ENCODE measurements around the gene DHODH.

Gene DHODH

GRCh38 chr16:72009779-72010178 lies 1.2 kb downstream of the DHODH start:
- no peak for TF ChIP-seq CTCF (IDR thresholded peaks at IDR 0.05; ENCODE audit: insufficient read depth, low read length, poor library complexity, severe bottlenecking)
- no peak overlapping the region for H3K4me3 ChIP-seq (replicated peaks; ENCODE audit: low read depth, low read length)

GRCh38 chr16:72012607-72013006 lies 4.1 kb downstream of the DHODH start:
- no peaks in the 10 kb centered on the region for H3K27me3 ChIP-seq (replicated peaks; ENCODE audit: control insufficient read depth, insufficient read depth, low read length)
- no peak for TF ChIP-seq CTCF (IDR thresholded peaks at IDR 0.05; ENCODE audit: insufficient read depth, low read length, poor library complexity, severe bottlenecking)
- no peak for DNase-seq (ENCODE audit: extremely low read depth, insufficient read length)
- H3K4me3 ChIP-seq (replicated peaks; ENCODE audit: low read depth, low read length) = no peak overlapping the region
- peaks cover 8% of the 10 kb centered on the region for H3K36me3 ChIP-seq (ENCODE audit: control insufficient read depth, insufficient read depth, low read length)

More at GRCh38 chr16:72009779-72010178, 1.2 kb downstream of the DHODH start:
- peaks cover 6% of the 10 kb centered on the region for H3K36me3 ChIP-seq (ENCODE audit: control insufficient read depth, insufficient read depth, low read length)
- H3K27me3 ChIP-seq (replicated peaks; ENCODE audit: control insufficient read depth, insufficient read depth, low read length) = no peaks in the 10 kb centered on the region
- DNase-seq (ENCODE audit: extremely low read depth, insufficient read length) = no peak

GRCh38 chr16:72013389-72013788 lies 4.8 kb downstream of the DHODH start:
- DNase-seq (ENCODE audit: extremely low read depth, insufficient read length) = no peak
- peaks cover 8% of the 10 kb centered on the region for H3K36me3 ChIP-seq (ENCODE audit: control insufficient read depth, insufficient read depth, low read length)

GRCh38 chr16:72013888-72014581 lies 5.5 kb downstream of the DHODH start:
- TF ChIP-seq CTCF (IDR thresholded peaks at IDR 0.05; ENCODE audit: insufficient read depth, low read length, poor library complexity, severe bottlenecking) = no peak
- peaks cover 8% of the 10 kb centered on the region for H3K36me3 ChIP-seq (ENCODE audit: control insufficient read depth, insufficient read depth, low read length)
- no peak for DNase-seq (ENCODE audit: extremely low read depth, insufficient read length)
- H3K27me3 ChIP-seq (replicated peaks; ENCODE audit: control insufficient read depth, insufficient read depth, low read length) = no peaks in the 10 kb centered on the region
- H3K4me3 ChIP-seq (replicated peaks; ENCODE audit: low read depth, low read length) = no peak overlapping the region

More at GRCh38 chr16:72013389-72013788, 4.8 kb downstream of the DHODH start:
- Histone ChIP-seq H3K4me3 (replicated peaks; ENCODE audit: low read depth, low read length) (no peak overlapping the region), H3K27me3 (replicated peaks; ENCODE audit: control insufficient read depth, insufficient read depth, low read length) (no peaks in the 10 kb centered on the region)
- no peak for TF ChIP-seq CTCF (IDR thresholded peaks at IDR 0.05; ENCODE audit: insufficient read depth, low read length, poor library complexity, severe bottlenecking)

GRCh38 chr16:72014675-72015074 lies 6.1 kb downstream of the DHODH start:
- Histone ChIP-seq H3K27me3 (replicated peaks; ENCODE audit: control insufficient read depth, insufficient read depth, low read length) (no peaks in the 10 kb centered on the region), H3K36me3 (ENCODE audit: control insufficient read depth, insufficient read depth, low read length) (peaks cover 8% of the 10 kb centered on the region), H3K4me3 (replicated peaks; ENCODE audit: low read depth, low read length) (no peak overlapping the region)
- no peak for TF ChIP-seq CTCF (IDR thresholded peaks at IDR 0.05; ENCODE audit: insufficient read depth, low read length, poor library complexity, severe bottlenecking)
- DNase-seq (ENCODE audit: extremely low read depth, insufficient read length) = no peak

Data from GM06990 (cell line).